ENCODE results near the gene NAV2.

Gene NAV2

GRCh38 chr11:20156280-20156875 lies 443.7 kb downstream of the NAV2 start:
- DNase-seq (ENCODE audit: low read depth), result no peak
- H3K4me3 ChIP-seq (ENCODE audit: low read depth, low read length), result no peak overlapping the region
- no peak for TF ChIP-seq CTCF (IDR thresholded peaks at IDR 0.05; ENCODE audit: control insufficient read depth, extremely low read depth, insufficient read depth)

- no peak for DNase-seq (ENCODE audit: low read depth)
Measured at GRCh38 chr11:20156876-20157613, 444.4 kb downstream of the NAV2 start.

GRCh38 chr11:20157728-20158127 lies 445.1 kb downstream of the NAV2 start:
- no peak for TF ChIP-seq CTCF (IDR thresholded peaks at IDR 0.05; ENCODE audit: control insufficient read depth, extremely low read depth, insufficient read depth)
- H3K4me3 ChIP-seq (ENCODE audit: low read depth, low read length), result no peak overlapping the region
- no peak for DNase-seq (ENCODE audit: low read depth)

More at GRCh38 chr11:20156876-20157613, 444.4 kb downstream of the NAV2 start:
- TF ChIP-seq CTCF (IDR thresholded peaks at IDR 0.05; ENCODE audit: control insufficient read depth, extremely low read depth, insufficient read depth), result no peak
- H3K4me3 ChIP-seq (ENCODE audit: low read depth, low read length), result no peak overlapping the region

DNA sequence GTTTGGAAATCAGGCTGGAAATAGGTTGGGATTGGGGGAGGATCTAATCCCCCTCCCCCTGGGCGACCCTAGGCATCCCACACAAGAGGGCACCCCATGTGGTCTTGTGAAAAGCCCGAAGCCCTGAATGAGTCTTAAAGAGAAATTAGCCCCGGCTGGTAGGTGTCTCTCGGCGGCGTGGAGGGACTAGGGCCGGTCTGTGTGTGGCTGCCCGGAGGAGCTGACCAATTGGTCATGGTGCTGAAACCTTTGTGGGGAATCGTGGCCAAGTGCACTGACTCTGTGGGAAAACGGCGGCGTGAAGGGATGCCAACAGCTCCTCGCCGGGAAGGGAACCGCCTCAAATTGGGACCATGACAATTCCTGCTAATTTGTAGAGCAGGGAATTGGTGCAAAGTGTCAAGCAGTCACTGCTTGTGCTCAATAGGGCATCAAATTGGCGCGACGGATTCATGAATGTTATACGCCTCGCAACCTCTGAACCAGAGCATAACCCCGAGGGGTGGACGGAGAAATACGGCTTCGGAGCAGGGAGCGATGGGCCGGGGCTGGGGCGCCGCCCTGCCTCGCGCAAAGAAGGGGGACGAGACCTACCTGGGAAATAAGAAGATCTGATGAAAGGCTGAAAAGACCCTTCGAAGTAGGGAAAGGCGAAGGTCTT lies 446.1 kb downstream of the NAV2 start:
- no peak overlapping the region for H3K4me3 ChIP-seq (ENCODE audit: low read depth, low read length)
- DNase-seq (ENCODE audit: low read depth), result peak; percentile 15
- TF ChIP-seq CTCF (IDR thresholded peaks at IDR 0.05; ENCODE audit: control insufficient read depth, extremely low read depth, insufficient read depth), result no peak

DNA sequence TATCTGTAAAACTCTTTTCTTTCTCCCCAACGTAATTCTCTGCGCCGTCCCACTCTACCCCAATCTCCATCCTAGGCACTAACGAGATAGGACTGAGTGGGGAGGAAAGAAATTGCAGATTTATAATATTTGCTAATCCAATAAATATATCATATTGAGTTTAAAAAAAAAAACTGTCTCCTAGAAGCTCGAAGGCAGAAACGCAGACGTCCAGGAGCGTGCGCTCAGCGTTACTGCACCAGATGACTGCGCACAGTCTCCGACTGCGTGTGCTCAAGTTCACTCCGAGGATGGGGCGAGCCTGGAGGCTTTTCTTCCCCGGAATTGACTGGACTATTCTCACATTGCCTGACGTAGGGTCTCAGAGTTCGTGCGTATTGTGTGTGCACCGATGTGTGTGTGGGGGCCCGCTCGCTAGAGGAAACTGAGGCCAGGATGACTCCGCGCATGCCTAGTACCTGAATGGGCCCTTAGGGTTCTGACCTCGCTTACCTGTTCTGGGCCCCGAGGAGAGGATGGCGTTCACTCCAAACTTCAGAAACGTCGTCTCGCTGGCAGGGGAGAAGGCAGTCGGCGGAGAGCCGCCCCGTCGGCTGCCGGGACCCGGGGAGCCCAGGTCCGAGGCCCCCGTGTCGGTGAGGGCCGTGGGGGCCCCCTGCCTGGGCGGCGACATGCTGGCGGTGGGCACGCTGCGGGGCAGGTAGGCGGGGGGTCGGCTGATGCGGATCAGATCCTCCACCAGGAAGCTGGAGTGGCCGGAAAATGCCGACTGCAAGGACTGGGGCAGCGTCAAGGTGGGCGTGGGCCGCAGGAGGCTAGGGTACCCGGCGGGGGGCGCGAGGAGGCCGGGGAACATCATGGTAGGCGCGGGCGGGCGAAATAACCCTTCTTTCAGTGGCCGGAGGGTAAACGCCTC lies 447.1 kb downstream of the NAV2 start:
- no peak overlapping the region for H3K4me3 ChIP-seq (ENCODE audit: low read depth, low read length)
- no peak for TF ChIP-seq CTCF (IDR thresholded peaks at IDR 0.05; ENCODE audit: control insufficient read depth, extremely low read depth, insufficient read depth)
- DNase-seq (ENCODE audit: low read depth), result no peak

GRCh38 chr11:20160425-20161229 lies 448.0 kb downstream of the NAV2 start, which contains the start of gene DBX1:
TSS of gene DBX1 (minus strand) at chr11:20160475. CDS start at chr11:20160324, 151 bp downstream.
- no peak for TF ChIP-seq CTCF (IDR thresholded peaks at IDR 0.05; ENCODE audit: control insufficient read depth, extremely low read depth, insufficient read depth)
- no peak within 1 kb of the TSS for H3K4me3 ChIP-seq (ENCODE audit: low read depth, low read length)
- no peak for DNase-seq (ENCODE audit: low read depth)
